KMS-11 (cell line): ENCODE measurements around the gene PPP1R9B.

Experiments
- H2AFZ ChIP-seq: fragments of 200-600 bp; sonication (generic); 2 replicates; pipeline ENCODE4 v1.6.1; 2016; ENCODE audit warnings: antibody characterized with exemption, mixed run types, low read depth
- H3K27ac ChIP-seq: fragments of 200-600 bp; sonication (generic); 2 replicates; pipeline ENCODE4 v1.6.1; 2016; ENCODE audit warnings: mild to moderate bottlenecking, mixed run types
- H3K27me3 ChIP-seq: fragments of 200-600 bp; sonication (generic); 2 replicates; pipeline ENCODE4 v1.6.1; 2017; ENCODE audit warnings: mild to moderate bottlenecking, low read depth, mixed run types, moderate library complexity; ENCODE audit not compliant: insufficient read depth
- H3K36me3 ChIP-seq: fragments of 200-600 bp; sonication (generic); 2 replicates; pipeline ENCODE4 v1.6.1; 2017; ENCODE audit warnings: mild to moderate bottlenecking, mixed run types; ENCODE audit not compliant: insufficient read depth
- H3K4me1 ChIP-seq: fragments of 200-600 bp; sonication (generic); 2 replicates; pipeline ENCODE4 v1.6.1; 2016; ENCODE audit warnings: mild to moderate bottlenecking, low read depth, mixed run types; ENCODE audit not compliant: poor library complexity, severe bottlenecking
- H3K4me2 ChIP-seq: fragments of 200-600 bp; sonication (generic); 2 replicates; pipeline ENCODE4 v1.7.0; 2016; ENCODE audit warnings: mild to moderate bottlenecking, mixed run types
- H3K4me3 ChIP-seq: fragments of 200-600 bp; sonication (generic); IDR thresholded peaks from 2 replicates; pipeline ENCODE4 v1.6.1; 2017; ENCODE audit warnings: low read depth, low read length, mixed read lengths; ENCODE audit not compliant: insufficient read depth
- H3K79me2 ChIP-seq: fragments of 200-600 bp; sonication (generic); 2 replicates; pipeline ENCODE4 v1.6.1; 2016; ENCODE audit warnings: low read depth, mixed run types; ENCODE audit not compliant: insufficient read depth
- H3K9ac ChIP-seq: fragments of 200-600 bp; sonication (generic); 2 replicates; pipeline ENCODE4 v1.6.1; 2016; ENCODE audit warnings: mild to moderate bottlenecking, mixed run types
- H4K20me1 ChIP-seq: fragments of 200-600 bp; sonication (generic); 2 replicates; pipeline ENCODE4 v1.6.1; 2016; ENCODE audit warnings: mild to moderate bottlenecking, mixed run types; ENCODE audit not compliant: insufficient read depth
- TF ChIP-seq, protein P1 (sequence below): fragments of 200-600 bp; sonication (generic); conservative IDR thresholded peaks from 2 replicates; pipeline ENCODE4 v1.6.1; 2017; ENCODE audit warnings: low read depth, mild to moderate bottlenecking, antibody characterized with exemption, low read length, moderate library complexity, mixed read lengths

The PPP1R9B gene

DNA sequence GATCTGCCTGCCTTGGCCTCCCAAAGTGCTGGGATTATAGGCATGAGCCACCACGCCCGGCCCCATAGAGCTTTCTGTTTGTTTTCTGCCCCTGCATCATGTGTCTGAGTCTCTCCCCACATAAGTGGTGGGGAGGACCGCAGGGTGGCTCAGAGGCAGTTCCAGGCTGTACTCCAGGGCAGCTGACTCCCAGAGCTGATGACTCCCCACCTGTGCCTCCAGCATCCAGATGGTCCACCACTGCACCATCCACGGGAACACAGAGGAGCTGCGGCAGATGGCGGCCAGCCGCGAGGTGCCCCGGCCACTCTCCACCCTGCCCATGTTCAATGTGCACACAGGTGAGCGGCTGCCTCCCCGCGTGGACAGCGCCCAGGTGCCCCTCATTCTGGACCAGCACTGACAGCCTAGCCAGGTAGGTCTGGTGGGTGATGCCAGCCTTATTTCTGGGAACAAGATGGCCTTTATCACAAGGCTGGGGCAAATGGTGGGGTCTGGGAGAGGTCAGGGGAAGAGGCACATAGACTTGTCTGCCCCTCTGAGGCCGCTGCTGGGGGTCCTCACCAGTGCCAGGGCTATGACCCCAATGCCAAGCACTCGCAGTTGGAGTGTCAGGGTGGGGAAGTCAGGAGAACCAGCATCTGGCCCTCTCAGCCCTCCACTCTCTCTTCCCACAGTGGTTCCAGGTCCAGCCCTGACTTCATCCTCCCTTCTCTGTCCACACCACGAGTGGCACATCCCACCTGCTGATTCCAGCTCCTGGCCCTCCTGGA is 24.7 kb upstream of the PPP1R9B start:
- Histone ChIP-seq H3K27ac (no peak overlapping the region), H3K4me1 (peaks cover 41% of the 10 kb centered on the region), H4K20me1 (no peaks in the 10 kb centered on the region), H3K36me3 (no peaks in the 10 kb centered on the region), H3K27me3 (no peaks in the 10 kb centered on the region), H3K9ac (no peak overlapping the region), H3K4me3 (no peak overlapping the region), H3K4me2 (no peak overlapping the region), H2AFZ (no peak overlapping the region), H3K79me2 (no peaks in the 10 kb centered on the region)
- TF ChIP-seq, protein P1, sequence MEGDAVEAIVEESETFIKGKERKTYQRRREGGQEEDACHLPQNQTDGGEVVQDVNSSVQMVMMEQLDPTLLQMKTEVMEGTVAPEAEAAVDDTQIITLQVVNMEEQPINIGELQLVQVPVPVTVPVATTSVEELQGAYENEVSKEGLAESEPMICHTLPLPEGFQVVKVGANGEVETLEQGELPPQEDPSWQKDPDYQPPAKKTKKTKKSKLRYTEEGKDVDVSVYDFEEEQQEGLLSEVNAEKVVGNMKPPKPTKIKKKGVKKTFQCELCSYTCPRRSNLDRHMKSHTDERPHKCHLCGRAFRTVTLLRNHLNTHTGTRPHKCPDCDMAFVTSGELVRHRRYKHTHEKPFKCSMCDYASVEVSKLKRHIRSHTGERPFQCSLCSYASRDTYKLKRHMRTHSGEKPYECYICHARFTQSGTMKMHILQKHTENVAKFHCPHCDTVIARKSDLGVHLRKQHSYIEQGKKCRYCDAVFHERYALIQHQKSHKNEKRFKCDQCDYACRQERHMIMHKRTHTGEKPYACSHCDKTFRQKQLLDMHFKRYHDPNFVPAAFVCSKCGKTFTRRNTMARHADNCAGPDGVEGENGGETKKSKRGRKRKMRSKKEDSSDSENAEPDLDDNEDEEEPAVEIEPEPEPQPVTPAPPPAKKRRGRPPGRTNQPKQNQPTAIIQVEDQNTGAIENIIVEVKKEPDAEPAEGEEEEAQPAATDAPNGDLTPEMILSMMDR: no peak

DNA sequence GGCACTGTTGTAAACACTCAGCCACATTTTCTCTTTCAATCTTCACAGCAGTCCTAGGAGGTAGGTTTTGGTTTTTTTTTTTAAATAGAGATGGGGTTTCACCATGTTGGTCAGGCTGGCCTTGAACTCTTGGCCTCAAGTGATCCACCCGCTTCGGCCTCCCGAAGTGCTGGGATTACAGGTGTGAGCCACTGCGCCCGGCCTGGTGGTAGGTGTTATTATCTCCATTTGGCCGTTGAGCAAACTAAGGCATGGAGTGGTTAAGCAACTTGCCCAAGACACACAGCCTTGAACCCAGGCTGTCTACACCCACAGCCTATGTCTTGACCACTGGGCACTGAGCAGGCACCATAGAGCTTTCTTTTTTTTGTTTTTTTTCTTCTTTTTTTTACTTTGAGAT is 24.0 kb upstream of the PPP1R9B start:
- no peak overlapping the region for H3K4me3 ChIP-seq
- no peak overlapping the region for H2AFZ ChIP-seq
- H4K20me1 ChIP-seq: no peaks in the 10 kb centered on the region
- H3K27me3 ChIP-seq: no peaks in the 10 kb centered on the region
- no peak overlapping the region for H3K4me2 ChIP-seq
- peaks cover 49% of the 10 kb centered on the region for H3K4me1 ChIP-seq
- no peak overlapping the region for H3K9ac ChIP-seq
- H3K79me2 ChIP-seq: no peaks in the 10 kb centered on the region
- H3K36me3 ChIP-seq: no peaks in the 10 kb centered on the region
- H3K27ac ChIP-seq: no peak overlapping the region
- TF ChIP-seq, protein P1: no peak

DNA sequence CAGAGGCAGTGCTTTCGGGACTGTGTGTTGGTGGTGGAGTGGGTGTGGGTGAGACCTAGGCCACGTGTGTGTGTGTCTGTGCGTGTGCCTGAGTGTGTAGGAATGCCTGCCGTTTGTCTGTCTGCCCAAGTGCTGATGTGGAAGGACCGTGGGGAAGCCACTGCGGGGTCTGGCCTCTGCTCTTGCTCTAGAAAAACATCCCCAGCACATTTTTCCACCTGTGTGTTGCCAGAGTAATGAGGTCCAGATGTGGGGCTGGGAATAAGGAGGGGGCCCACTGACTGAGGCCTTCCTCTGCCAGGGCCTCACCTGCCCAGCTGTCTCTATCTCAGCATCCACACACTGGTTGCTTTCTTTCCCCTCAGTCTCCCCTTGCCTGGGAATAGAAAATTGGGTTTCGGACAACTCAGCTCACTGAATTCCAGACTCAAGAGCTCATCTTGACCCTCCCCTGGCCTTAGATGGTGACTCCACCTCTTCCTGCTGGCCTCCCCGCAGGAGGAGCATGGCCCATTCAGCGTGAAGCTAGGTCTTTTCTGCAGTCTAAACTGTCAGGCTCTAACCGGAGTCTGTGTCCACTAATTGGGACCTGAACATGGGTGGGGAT is 23.0 kb upstream of the PPP1R9B start:
- H2AFZ ChIP-seq: no peak overlapping the region
- no peak overlapping the region for H3K4me3 ChIP-seq
- H3K9ac ChIP-seq: no peak overlapping the region
- H4K20me1 ChIP-seq: no peaks in the 10 kb centered on the region
- H3K4me1 ChIP-seq: peaks cover 52% of the 10 kb centered on the region
- no peak overlapping the region for H3K27ac ChIP-seq
- H3K36me3 ChIP-seq: no peaks in the 10 kb centered on the region
- no peak overlapping the region for H3K4me2 ChIP-seq
- H3K27me3 ChIP-seq: no peaks in the 10 kb centered on the region
- TF ChIP-seq, protein P1: no peak
- H3K79me2 ChIP-seq: no peaks in the 10 kb centered on the region

DNA sequence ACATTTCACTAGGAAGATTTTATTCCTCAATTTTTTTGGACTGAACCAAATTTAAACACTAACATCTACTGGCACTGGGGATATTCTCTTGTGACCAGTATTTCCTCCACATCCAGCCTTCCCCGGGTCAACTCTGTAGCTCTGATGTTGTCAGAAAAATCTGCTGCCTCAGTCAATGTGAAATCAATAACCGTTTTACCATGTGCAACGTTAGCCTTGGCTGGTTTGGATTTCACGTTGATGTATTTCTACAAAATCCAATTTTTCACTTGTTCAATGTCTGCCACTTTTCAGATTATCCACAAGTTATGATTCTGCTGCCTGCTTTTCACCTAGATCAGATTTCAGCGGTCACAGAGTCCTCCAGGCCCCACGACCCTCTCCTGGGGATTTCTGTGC is 22.5 kb upstream of the PPP1R9B start:
- Histone ChIP-seq H3K4me2 (no peak overlapping the region), H4K20me1 (no peaks in the 10 kb centered on the region), H3K79me2 (no peaks in the 10 kb centered on the region), H2AFZ (no peak overlapping the region), H3K4me3 (no peak overlapping the region), H3K36me3 (no peaks in the 10 kb centered on the region), H3K27me3 (no peaks in the 10 kb centered on the region), H3K9ac (no peak overlapping the region), H3K27ac (no peak overlapping the region), H3K4me1 (peaks cover 47% of the 10 kb centered on the region)
- TF ChIP-seq, protein P1: no peak
